ENCODE results near the gene STK17B. TPM values are rescaled to one million over a fixed set of nuclear protein-coding genes. Genes with fewer than 3 reads are reported as not detected.

STK17B gene
- total and polyA plus RNA-seq, 9 of the 15 experiments (the other 6 are each of a cell fraction or from before 2014, with no cell fraction given) = 2.3 to 17.7 (median 8.5) TPM

- TF ChIP-seq IRF1 (CRISPR knock-in tag; IDR thresholded peaks at IDR 0.05; ENCODE audit: borderline replicate concordance) (no peak), SAP30 (IDR thresholded peaks at IDR 0.05; ENCODE audit: borderline replicate concordance, insufficient read depth, low read depth, low read length, poor library complexity, severe bottlenecking) (no peak), ZNF586 (CRISPR knock-in tag; conservative IDR thresholded peaks at IDR 0.05) (no peak), NCOA6 (IDR thresholded peaks at IDR 0.05) (no peak), MAZ (CRISPR knock-in tag; conservative IDR thresholded peaks at IDR 0.05 in 1 of 2, IDR thresholded peaks at IDR 0.05 in 1 of 2) (peak; percentile 17 to 46; a peak in 1 of 4 replicates), TEAD1 (CRISPR knock-in tag; IDR thresholded peaks at IDR 0.05) (peak in 1 of 2 experiments; percentile 55; a peak in 1 of 4 replicates), CREM (IDR thresholded peaks at IDR 0.05; ENCODE audit: low read depth) (no peak), ESRRA (IDR thresholded peaks at IDR 0.05; ENCODE audit: borderline replicate concordance, low read depth) (peak; percentile 96), TCF7 (IDR thresholded peaks at IDR 0.05; ENCODE audit: borderline replicate concordance) (no peak), SAFB (IDR thresholded peaks at IDR 0.05; ENCODE audit: borderline replicate concordance, low read depth, low read length) (no peak), HMG20A (CRISPR knock-in tag; conservative IDR thresholded peaks at IDR 0.05) (no peak), FOXJ2 (tag; IDR thresholded peaks at IDR 0.05) (no peak), NCOA1 (IDR thresholded peaks at IDR 0.05; ENCODE audit: low read depth) (no peak), TCF3 (CRISPR knock-in tag; IDR thresholded peaks at IDR 0.05) (0 out of 2 replicates have a peak, but pooled peaks have one; percentile 13), TEAD4 (IDR thresholded peaks at IDR 0.05; ENCODE audit: low read length) (0 out of 2 replicates have a peak, but pooled peaks have one; percentile 28), TEAD4 (CRISPR knock-in tag; IDR thresholded peaks at IDR 0.05; ENCODE audit: borderline replicate concordance) (no peak), HOXB6 (CRISPR knock-in tag; IDR thresholded peaks at IDR 0.05; ENCODE audit: borderline replicate concordance) (no peak), RFX1 (IDR thresholded peaks at IDR 0.05) (peak; percentile 74)
- TF ChIP-seq, protein P1, sequence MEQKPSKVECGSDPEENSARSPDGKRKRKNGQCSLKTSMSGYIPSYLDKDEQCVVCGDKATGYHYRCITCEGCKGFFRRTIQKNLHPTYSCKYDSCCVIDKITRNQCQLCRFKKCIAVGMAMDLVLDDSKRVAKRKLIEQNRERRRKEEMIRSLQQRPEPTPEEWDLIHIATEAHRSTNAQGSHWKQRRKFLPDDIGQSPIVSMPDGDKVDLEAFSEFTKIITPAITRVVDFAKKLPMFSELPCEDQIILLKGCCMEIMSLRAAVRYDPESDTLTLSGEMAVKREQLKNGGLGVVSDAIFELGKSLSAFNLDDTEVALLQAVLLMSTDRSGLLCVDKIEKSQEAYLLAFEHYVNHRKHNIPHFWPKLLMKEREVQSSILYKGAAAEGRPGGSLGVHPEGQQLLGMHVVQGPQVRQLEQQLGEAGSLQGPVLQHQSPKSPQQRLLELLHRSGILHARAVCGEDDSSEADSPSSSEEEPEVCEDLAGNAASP (IDR thresholded peaks at IDR 0.05) = peak; percentile 89
- TF ChIP-seq, protein P2, sequence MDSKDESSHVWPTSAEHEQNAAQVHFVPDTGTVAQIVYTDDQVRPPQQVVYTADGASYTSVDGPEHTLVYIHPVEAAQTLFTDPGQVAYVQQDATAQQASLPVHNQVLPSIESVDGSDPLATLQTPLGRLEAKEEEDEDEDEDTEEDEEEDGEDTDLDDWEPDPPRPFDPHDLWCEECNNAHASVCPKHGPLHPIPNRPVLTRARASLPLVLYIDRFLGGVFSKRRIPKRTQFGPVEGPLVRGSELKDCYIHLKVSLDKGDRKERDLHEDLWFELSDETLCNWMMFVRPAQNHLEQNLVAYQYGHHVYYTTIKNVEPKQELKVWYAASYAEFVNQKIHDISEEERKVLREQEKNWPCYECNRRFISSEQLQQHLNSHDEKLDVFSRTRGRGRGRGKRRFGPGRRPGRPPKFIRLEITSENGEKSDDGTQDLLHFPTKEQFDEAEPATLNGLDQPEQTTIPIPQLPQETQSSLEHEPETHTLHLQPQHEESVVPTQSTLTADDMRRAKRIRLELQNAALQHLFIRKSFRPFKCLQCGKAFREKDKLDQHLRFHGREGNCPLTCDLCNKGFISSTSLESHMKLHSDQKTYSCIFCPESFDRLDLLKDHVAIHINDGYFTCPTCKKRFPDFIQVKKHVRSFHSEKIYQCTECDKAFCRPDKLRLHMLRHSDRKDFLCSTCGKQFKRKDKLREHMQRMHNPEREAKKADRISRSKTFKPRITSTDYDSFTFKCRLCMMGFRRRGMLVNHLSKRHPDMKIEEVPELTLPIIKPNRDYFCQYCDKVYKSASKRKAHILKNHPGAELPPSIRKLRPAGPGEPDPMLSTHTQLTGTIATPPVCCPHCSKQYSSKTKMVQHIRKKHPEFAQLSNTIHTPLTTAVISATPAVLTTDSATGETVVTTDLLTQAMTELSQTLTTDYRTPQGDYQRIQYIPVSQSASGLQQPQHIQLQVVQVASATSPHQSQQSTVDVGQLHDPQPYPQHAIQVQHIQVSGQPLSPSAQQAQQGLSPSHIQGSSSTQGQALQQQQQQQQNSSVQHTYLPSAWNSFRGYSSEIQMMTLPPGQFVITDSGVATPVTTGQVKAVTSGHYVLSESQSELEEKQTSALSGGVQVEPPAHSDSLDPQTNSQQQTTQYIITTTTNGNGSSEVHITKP (IDR thresholded peaks at IDR 0.05; ENCODE audit: partially characterized antibody) = peak; percentile 26
- TF ChIP-seq, protein P3, sequence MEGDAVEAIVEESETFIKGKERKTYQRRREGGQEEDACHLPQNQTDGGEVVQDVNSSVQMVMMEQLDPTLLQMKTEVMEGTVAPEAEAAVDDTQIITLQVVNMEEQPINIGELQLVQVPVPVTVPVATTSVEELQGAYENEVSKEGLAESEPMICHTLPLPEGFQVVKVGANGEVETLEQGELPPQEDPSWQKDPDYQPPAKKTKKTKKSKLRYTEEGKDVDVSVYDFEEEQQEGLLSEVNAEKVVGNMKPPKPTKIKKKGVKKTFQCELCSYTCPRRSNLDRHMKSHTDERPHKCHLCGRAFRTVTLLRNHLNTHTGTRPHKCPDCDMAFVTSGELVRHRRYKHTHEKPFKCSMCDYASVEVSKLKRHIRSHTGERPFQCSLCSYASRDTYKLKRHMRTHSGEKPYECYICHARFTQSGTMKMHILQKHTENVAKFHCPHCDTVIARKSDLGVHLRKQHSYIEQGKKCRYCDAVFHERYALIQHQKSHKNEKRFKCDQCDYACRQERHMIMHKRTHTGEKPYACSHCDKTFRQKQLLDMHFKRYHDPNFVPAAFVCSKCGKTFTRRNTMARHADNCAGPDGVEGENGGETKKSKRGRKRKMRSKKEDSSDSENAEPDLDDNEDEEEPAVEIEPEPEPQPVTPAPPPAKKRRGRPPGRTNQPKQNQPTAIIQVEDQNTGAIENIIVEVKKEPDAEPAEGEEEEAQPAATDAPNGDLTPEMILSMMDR (IDR thresholded peaks at IDR 0.05 in 2 of 3, conservative IDR thresholded peaks at IDR 0.05 in 1 of 3; ENCODE audit: insufficient read depth in 2 of 3, low read depth in 1 of 3, low read length in 3 of 3) = peak; percentile 71 to 80 (median 76)
Measured at GRCh38 chr2:196131384-196131937, 39.9 kb downstream of the STK17B start (continued).
